GM21529 (cell line): ENCODE measurements around the gene ARHGAP27.

Experiments used
- ATAC-seq: cut with Tn5 transposase; IDR thresholded peaks from one replicate; pipeline ENCODE4 v1.9.1; 2021; ENCODE audit not compliant: unreplicated experiment

Gene ARHGAP27

GRCh38 chr17:45388604-45389325 lies 43.9 kb downstream of the ARHGAP27 start:
- ATAC-seq = no peak

- no peak for ATAC-seq
These were observed 44.9 kb downstream of the ARHGAP27 start for GRCh38 chr17:45387739-45388138.

GRCh38 chr17:45386178-45386577 lies 46.5 kb downstream of the ARHGAP27 start:
- ATAC-seq = no peak

- ATAC-seq = no peak
These were observed 47.2 kb downstream of the ARHGAP27 start for GRCh38 chr17:45385331-45385997.

GRCh38 chr17:45384789-45385262 lies 47.8 kb downstream of the ARHGAP27 start:
- ATAC-seq = no peak

- no peak for ATAC-seq
These were observed 48.5 kb downstream of the ARHGAP27 start for GRCh38 chr17:45384047-45384788.

GRCh38 chr17:45383003-45383402 lies 49.7 kb downstream of the ARHGAP27 start:
- ATAC-seq = no peak

GRCh38 chr17:45382226-45382625 lies 50.4 kb downstream of the ARHGAP27 start:
- ATAC-seq = no peak

GRCh38 chr17:45380991-45381390 lies 51.7 kb downstream of the ARHGAP27 start:
- no peak for ATAC-seq

GRCh38 chr17:45380046-45380765 lies 52.5 kb downstream of the ARHGAP27 start:
- ATAC-seq = no peak

- ATAC-seq = no peak
These were observed 55.3 kb downstream of the ARHGAP27 start for GRCh38 chr17:45377401-45377800.

GRCh38 chr17:45376171-45377005 lies 56.3 kb downstream of the ARHGAP27 start:
- no peak for ATAC-seq

GRCh38 chr17:45374501-45374900 lies 58.2 kb downstream of the ARHGAP27 start:
- no peak for ATAC-seq

GRCh38 chr17:45372325-45372869 lies 60.3 kb downstream of the ARHGAP27 start:
- ATAC-seq = no peak

GRCh38 chr17:45371414-45372324 lies 61.0 kb downstream of the ARHGAP27 start:
- ATAC-seq = no peak

- no peak for ATAC-seq
These were observed 61.7 kb downstream of the ARHGAP27 start for GRCh38 chr17:45370949-45371413.

GRCh38 chr17:45369421-45369820 lies 63.2 kb downstream of the ARHGAP27 start:
- no peak for ATAC-seq

- no peak for ATAC-seq
These were observed 64.0 kb downstream of the ARHGAP27 start for GRCh38 chr17:45368651-45369050.

- no peak for ATAC-seq
These were observed 65.5 kb downstream of the ARHGAP27 start for GRCh38 chr17:45367216-45367615.
